HG03095 (cell line): ENCODE data around the gene MARCHF10.

ENCODE experiments used
- ATAC-seq: cut with Tn5 transposase; IDR thresholded peaks from one replicate; pipeline ENCODE4 v1.9.1; 2021; ENCODE audit warnings: moderate library complexity; ENCODE audit not compliant: unreplicated experiment

The MARCHF10 gene

GRCh38 chr17:62822080-62822904 lies 14.2 kb upstream of the MARCHF10 start:
- no peak for ATAC-seq

- no peak for ATAC-seq
These were observed 13.3 kb upstream of the MARCHF10 start for GRCh38 chr17:62821189-62822079.

GRCh38 chr17:62819511-62820221 lies 11.6 kb upstream of the MARCHF10 start:
- no peak for ATAC-seq

GRCh38 chr17:62818526-62818925 lies 10.4 kb upstream of the MARCHF10 start:
- no peak for ATAC-seq

GRCh38 chr17:62816282-62816839 lies 8.2 kb upstream of the MARCHF10 start:
- ATAC-seq = no peak

GRCh38 chr17:62809656-62810055 lies 1.5 kb upstream of the MARCHF10 start:
- ATAC-seq = no peak

GRCh38 chr17:62808576-62808970 lies 459 bp upstream of the MARCHF10 start:
- ATAC-seq = no peak

GRCh38 chr17:62805234-62805633 lies 2.9 kb downstream of the MARCHF10 start:
- ATAC-seq = no peak

- no peak for ATAC-seq
These were observed 3.3 kb downstream of the MARCHF10 start for GRCh38 chr17:62804822-62805221.

GRCh38 chr17:62804025-62804424 lies 4.1 kb downstream of the MARCHF10 start:
- no peak for ATAC-seq

GRCh38 chr17:62802561-62803205 lies 5.4 kb downstream of the MARCHF10 start:
- no peak for ATAC-seq

GRCh38 chr17:62801553-62802114 lies 6.5 kb downstream of the MARCHF10 start:
- ATAC-seq = no peak

- no peak for ATAC-seq
These were observed 7.5 kb downstream of the MARCHF10 start for GRCh38 chr17:62800585-62800984.

GRCh38 chr17:62797959-62798358 lies 10.2 kb downstream of the MARCHF10 start:
- ATAC-seq = no peak

GRCh38 chr17:62796291-62796690 lies 11.8 kb downstream of the MARCHF10 start:
- ATAC-seq = no peak

- ATAC-seq = no peak
These were observed 13.5 kb downstream of the MARCHF10 start for GRCh38 chr17:62794666-62794971.

GRCh38 chr17:62793919-62794665 lies 14.0 kb downstream of the MARCHF10 start:
- no peak for ATAC-seq

- no peak for ATAC-seq
These were observed 15.7 kb downstream of the MARCHF10 start for GRCh38 chr17:62792447-62792800.

- ATAC-seq = no peak
These were observed 16.2 kb downstream of the MARCHF10 start for GRCh38 chr17:62791767-62792446.
